BE2C (cell line): ENCODE measurements around the gene GPRC5C.

Source experiments
- DNase-seq: peaks from one replicate; pipeline ENCODE4 v3.0.0-alpha.2; 2020
- H3K27me3 ChIP-seq: fragments of 250-450 bp; sonication (Bioruptor Pico); 2 replicates; pipeline ENCODE4 v1.5.1; 2020; ENCODE audit warnings: mild to moderate bottlenecking
- H3K36me3 ChIP-seq: fragments of 250-450 bp; sonication (Bioruptor Pico); 2 replicates; pipeline ENCODE4 v1.5.1; 2020; ENCODE audit warnings: mild to moderate bottlenecking
- H3K4me1 ChIP-seq: fragments of 250-450 bp; sonication (Bioruptor Pico); 2 replicates; pipeline ENCODE4 v1.5.1; 2020
- H3K4me3 ChIP-seq: 2 replicates; pipeline ENCODE4 v1.5.1; 2011; ENCODE audit warnings: low read depth, low read length
- H3K9me3 ChIP-seq: fragments of 250-450 bp; sonication (Bioruptor Pico); 2 replicates; pipeline ENCODE4 v1.5.1; 2020
- TF ChIP-seq, protein P1 (sequence below): IDR thresholded peaks from 2 replicates; pipeline ENCODE4 v1.5.1; 2012; ENCODE audit warnings: mild to moderate bottlenecking, low read depth, low read length

GPRC5C gene

GRCh38 chr17:74393346-74393942, 38.4 kb upstream of the GPRC5C start:
- H3K4me1 ChIP-seq: peaks cover 26% of the 10 kb centered on the region
- TF ChIP-seq, protein P1, sequence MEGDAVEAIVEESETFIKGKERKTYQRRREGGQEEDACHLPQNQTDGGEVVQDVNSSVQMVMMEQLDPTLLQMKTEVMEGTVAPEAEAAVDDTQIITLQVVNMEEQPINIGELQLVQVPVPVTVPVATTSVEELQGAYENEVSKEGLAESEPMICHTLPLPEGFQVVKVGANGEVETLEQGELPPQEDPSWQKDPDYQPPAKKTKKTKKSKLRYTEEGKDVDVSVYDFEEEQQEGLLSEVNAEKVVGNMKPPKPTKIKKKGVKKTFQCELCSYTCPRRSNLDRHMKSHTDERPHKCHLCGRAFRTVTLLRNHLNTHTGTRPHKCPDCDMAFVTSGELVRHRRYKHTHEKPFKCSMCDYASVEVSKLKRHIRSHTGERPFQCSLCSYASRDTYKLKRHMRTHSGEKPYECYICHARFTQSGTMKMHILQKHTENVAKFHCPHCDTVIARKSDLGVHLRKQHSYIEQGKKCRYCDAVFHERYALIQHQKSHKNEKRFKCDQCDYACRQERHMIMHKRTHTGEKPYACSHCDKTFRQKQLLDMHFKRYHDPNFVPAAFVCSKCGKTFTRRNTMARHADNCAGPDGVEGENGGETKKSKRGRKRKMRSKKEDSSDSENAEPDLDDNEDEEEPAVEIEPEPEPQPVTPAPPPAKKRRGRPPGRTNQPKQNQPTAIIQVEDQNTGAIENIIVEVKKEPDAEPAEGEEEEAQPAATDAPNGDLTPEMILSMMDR: no peak
- no peak overlapping the region for H3K4me3 ChIP-seq
- H3K27me3 ChIP-seq: no peaks in the 10 kb centered on the region
- no peaks in the 10 kb centered on the region for H3K9me3 ChIP-seq
- DNase-seq: no peak
- H3K36me3 ChIP-seq: no peaks in the 10 kb centered on the region

DNA sequence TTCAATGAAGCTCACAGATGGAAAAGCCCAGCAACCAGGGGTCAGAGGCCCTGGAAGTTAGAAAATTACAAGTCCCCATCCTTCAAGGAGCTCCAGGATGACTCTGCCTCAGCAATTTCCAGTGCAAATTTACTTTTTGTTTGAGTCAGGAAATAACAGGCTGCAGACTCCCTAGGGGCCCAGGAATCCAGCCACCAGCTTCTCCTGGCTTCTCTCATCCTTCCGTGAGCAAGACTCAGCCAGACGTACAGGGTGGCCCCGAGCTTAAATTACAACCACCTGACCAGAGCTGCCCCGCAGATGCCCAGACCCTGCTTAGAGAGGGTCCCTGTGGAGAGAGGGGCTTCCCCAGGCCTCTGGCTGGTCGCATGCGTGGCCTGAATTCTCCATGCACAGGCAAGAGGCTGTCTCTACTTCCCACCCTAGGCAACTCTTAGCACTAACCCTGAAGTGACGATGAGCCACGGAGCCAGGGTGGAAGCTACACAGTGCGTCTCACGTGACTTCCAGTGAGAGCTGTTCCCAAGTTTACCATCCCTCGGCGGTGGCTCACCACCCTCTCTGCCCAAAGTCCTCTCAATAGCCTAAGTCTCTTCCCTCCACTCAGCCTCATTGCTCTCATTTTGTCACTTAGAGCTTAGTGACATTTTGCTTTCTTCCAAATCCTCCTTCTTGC, 37.5 kb upstream of the GPRC5C start:
- H3K4me3 ChIP-seq: no peak overlapping the region
- no peaks in the 10 kb centered on the region for H3K9me3 ChIP-seq
- TF ChIP-seq, protein P1: no peak
- H3K27me3 ChIP-seq: no peaks in the 10 kb centered on the region
- no peaks in the 10 kb centered on the region for H3K36me3 ChIP-seq
- no peak for DNase-seq
- peaks cover 30% of the 10 kb centered on the region for H3K4me1 ChIP-seq

- no peaks in the 10 kb centered on the region for H3K27me3 ChIP-seq
- H3K36me3 ChIP-seq: no peaks in the 10 kb centered on the region
- H3K4me3 ChIP-seq: no peak overlapping the region
- TF ChIP-seq, protein P1: no peak
- peak; percentile 48 for DNase-seq
- peaks cover 30% of the 10 kb centered on the region for H3K4me1 ChIP-seq
- no peaks in the 10 kb centered on the region for H3K9me3 ChIP-seq
These were observed 36.9 kb upstream of the GPRC5C start for GRCh38 chr17:74394977-74395376.

- no peaks in the 10 kb centered on the region for H3K27me3 ChIP-seq
- DNase-seq: no peak
- no peaks in the 10 kb centered on the region for H3K36me3 ChIP-seq
- TF ChIP-seq, protein P1: no peak
- H3K4me3 ChIP-seq: no peak overlapping the region
- peaks cover 24% of the 10 kb centered on the region for H3K4me1 ChIP-seq
- H3K9me3 ChIP-seq: no peaks in the 10 kb centered on the region
These were observed 35.3 kb upstream of the GPRC5C start for GRCh38 chr17:74396567-74396966.

- DNase-seq: no peak
- 0 out of 2 replicates have a peak, but pooled peaks cover 4% of the 10 kb centered on the region for H3K4me1 ChIP-seq
- TF ChIP-seq, protein P1: no peak
These were observed 29.8 kb upstream of the GPRC5C start for GRCh38 chr17:74402048-74402447.

DNA sequence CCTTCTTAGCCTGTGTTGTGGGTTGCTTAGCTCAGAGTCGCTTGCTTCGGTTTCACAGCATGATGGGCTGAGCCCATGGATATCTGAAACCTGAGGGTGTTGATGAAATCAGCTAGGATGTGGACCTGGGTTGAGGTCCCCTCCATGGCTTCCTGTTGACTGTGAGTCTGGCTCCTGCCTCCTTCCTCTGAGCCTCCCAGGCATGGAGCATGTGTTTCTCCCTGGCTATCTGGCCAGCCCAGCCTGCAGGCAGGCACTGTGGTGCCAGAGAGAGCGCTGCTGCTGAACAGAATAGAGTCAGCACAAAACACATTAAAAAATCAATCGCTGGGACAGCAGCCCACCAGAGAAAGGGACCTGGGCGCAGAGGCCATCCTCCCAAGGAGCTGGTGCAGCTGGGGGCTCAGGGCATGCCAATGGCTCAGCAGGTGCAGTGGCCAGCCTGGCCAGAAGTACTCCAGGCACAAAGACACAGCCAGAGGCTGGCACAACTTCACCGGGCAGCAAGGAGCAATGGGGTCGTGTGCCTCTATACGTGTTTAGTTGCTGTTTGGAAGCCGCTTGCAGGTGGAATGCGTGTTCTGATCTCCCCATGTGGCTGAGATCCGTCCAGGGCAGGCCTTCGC, 28.3 kb upstream of the GPRC5C start:
- Histone ChIP-seq H3K9me3 (no peaks in the 10 kb centered on the region), H3K36me3 (no peaks in the 10 kb centered on the region), H3K4me3 (no peak overlapping the region), H3K4me1 (0 out of 2 replicates have a peak, but pooled peaks cover 4% of the 10 kb centered on the region), H3K27me3 (no peaks in the 10 kb centered on the region)
- DNase-seq: no peak
- TF ChIP-seq, protein P1: no peak

More at GRCh38 chr17:74402048-74402447, 29.8 kb upstream of the GPRC5C start:
- no peak overlapping the region for H3K4me3 ChIP-seq
- no peaks in the 10 kb centered on the region for H3K9me3 ChIP-seq
- no peaks in the 10 kb centered on the region for H3K36me3 ChIP-seq
- H3K27me3 ChIP-seq: no peaks in the 10 kb centered on the region
